ENCODE measurements around the gene ZNF526.

Gene ZNF526

DNA sequence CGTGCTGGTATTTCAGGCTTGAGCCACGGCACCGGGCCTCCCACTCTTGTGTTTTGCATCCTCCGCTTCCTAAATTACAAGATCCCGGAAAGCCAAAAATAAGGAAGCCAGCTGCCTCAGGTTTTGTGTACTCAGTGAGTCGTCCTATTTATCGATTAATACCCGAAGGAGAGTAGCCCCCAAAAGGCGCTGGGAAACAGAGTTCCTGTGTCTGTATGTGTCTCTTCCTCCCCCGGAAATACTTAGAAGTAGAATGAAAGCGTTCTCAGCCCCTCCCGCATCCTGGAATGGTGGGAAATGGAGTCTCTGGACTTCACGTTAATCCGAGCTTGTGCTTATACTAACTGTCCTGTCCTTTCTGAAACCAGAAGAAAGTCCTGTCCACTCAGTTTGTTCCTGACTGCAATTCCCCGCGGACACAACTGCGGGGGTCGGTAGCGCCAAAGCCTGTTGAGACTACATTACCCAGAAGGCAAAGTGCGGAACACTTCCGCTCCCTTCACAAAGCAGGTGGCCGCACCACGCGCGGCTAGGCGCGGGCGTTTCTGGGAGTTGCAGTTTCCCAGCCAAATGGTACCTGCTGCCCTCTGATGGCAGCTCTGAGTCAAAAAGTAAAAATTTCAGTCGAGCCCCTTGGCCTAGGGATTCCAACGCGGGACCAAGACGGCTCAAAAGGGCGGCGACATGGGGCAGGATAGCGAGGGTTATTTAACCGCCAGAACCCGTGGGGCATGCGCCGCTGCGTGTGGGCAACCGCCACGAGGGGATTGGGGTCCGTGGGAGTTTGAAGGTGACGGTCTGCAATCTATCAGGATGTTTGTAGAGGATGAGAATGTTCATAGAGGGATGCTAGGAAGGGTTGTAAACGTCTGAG lies 24.5 kb downstream of the ZNF526 start:
- Histone ChIP-seq H2BK12ac (ENCODE audit: low read length) (no peak overlapping the region), H2BK5ac (ENCODE audit: low read length) (no peak overlapping the region), H3K27ac (replicated peaks; ENCODE audit: low read length) (peak overlapping the region; percentile 74), H3K23ac (ENCODE audit: low read depth, low read length, poor library complexity) (peak overlapping the region; percentile 11), H3K14ac (ENCODE audit: low read length) (no peak overlapping the region), H2AFZ (ENCODE audit: low read length) (peak overlapping the region; percentile 71), H2BK120ac (ENCODE audit: low read depth, low read length) (no peak overlapping the region), H3K9ac (ENCODE audit: low read depth, low read length, poor library complexity) (no peak overlapping the region), H2AK5ac (ENCODE audit: low read depth, low read length) (peak overlapping the region; percentile 66), H4K91ac (ENCODE audit: low read depth, low read length, poor library complexity) (no peak overlapping the region), H3K4me3 (ENCODE audit: low read length in 2 of 2) (peak overlapping the region; percentile 52 to 69), H3K9me3 (replicated peaks in 1 of 2; ENCODE audit: control insufficient read depth in 2 of 2, insufficient read depth in 1 of 2, low read depth in 1 of 2, low read length in 2 of 2) (no peaks in the 10 kb centered on the region), H3K79me1 (ENCODE audit: low read depth, low read length) (peaks cover 17% of the 10 kb centered on the region), H3K36me3 (replicated peaks in 1 of 2; ENCODE audit: control insufficient read depth in 2 of 2, insufficient read depth in 2 of 2, low read length in 2 of 2) (peaks cover 18 to 36% of the 10 kb centered on the region in 2 donors), H4K8ac (ENCODE audit: low read depth, low read length) (no peak overlapping the region), H3K4me1 (ENCODE audit: control insufficient read depth in 2 of 2, insufficient read depth in 1 of 2, low read depth in 1 of 2, low read length in 2 of 2) (peaks cover 0 to 8% of the 10 kb centered on the region in 2 donors), H3K27me3 (ENCODE audit: control insufficient read depth in 3 of 3, insufficient read depth in 3 of 3, low read depth in 1 of 3, low read length in 3 of 3) (no peaks in the 10 kb centered on the region), H2BK15ac (ENCODE audit: low read length) (no peak overlapping the region), H3K18ac (ENCODE audit: low read length) (peak overlapping the region; percentile 31), H3K4me2 (ENCODE audit: insufficient read depth, low read length, poor library complexity, severe bottlenecking) (peak overlapping the region; percentile 81), H3K4ac (ENCODE audit: low read length) (no peak overlapping the region)
- no CpG with 5 or more reads among the region's 45 CpGs for WGBS, 2 donors (ENCODE audit: extremely low coverage in 2 of 2, insufficient read length in 2 of 2, insufficient replicate concordance in 1 of 2)
- DNase-seq (ENCODE audit: low spot score): peak; percentile 92

DNA sequence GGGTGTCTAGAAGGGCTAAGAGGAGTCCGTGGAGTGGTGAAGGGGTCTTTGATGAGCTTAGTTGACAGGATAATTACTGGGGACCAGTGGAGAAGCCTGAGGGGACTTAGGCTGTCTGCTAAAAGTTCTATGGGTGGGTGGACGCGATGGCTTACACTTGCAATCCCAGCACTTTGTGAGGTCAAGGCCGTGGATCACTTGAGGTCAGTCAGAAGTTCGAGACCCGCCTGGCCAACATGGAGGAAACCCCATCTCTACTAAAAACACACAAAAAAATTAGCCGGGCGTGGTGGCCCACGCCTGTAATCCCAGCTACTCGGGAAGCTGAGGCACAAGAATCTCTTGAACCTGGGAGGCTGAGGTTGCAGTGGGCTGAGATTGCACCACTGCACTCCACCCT lies 25.1 kb downstream of the ZNF526 start:
- no peak overlapping the region for H4K91ac ChIP-seq (ENCODE audit: low read depth, low read length, poor library complexity)
- no peak overlapping the region for H2BK120ac ChIP-seq (ENCODE audit: low read depth, low read length)
- DNase-seq (ENCODE audit: low spot score): no peak
- no peak overlapping the region for H3K27ac ChIP-seq (replicated peaks; ENCODE audit: low read length)
- no peak overlapping the region for H3K4me3 ChIP-seq (ENCODE audit: low read length in 2 of 2)
- no peak overlapping the region for H3K23ac ChIP-seq (ENCODE audit: low read depth, low read length, poor library complexity)
- H3K36me3 ChIP-seq (replicated peaks in 1 of 2; ENCODE audit: control insufficient read depth in 2 of 2, insufficient read depth in 2 of 2, low read length in 2 of 2): peaks cover 19 to 36% of the 10 kb centered on the region in 2 donors
- peaks cover 0 to 8% of the 10 kb centered on the region in 2 donors for H3K4me1 ChIP-seq (ENCODE audit: control insufficient read depth in 2 of 2, insufficient read depth in 1 of 2, low read depth in 1 of 2, low read length in 2 of 2)
- no peak overlapping the region for H3K9ac ChIP-seq (ENCODE audit: low read depth, low read length, poor library complexity)
- no peak overlapping the region for H4K8ac ChIP-seq (ENCODE audit: low read depth, low read length)
- peak overlapping the region; percentile 71 for H2AFZ ChIP-seq (ENCODE audit: low read length)
- no peak overlapping the region for H3K14ac ChIP-seq (ENCODE audit: low read length)
- no peak overlapping the region for H2BK15ac ChIP-seq (ENCODE audit: low read length)
- no peaks in the 10 kb centered on the region for H3K27me3 ChIP-seq (ENCODE audit: control insufficient read depth in 3 of 3, insufficient read depth in 3 of 3, low read depth in 1 of 3, low read length in 3 of 3)
- H3K9me3 ChIP-seq (replicated peaks in 1 of 2; ENCODE audit: control insufficient read depth in 2 of 2, insufficient read depth in 1 of 2, low read depth in 1 of 2, low read length in 2 of 2): no peaks in the 10 kb centered on the region
- WGBS, 2 donors (ENCODE audit: extremely low coverage in 2 of 2, insufficient read length in 2 of 2, insufficient replicate concordance in 1 of 2): no CpG with 5 or more reads among the region's 10 CpGs
- no peak overlapping the region for H2BK5ac ChIP-seq (ENCODE audit: low read length)
- H3K4me2 ChIP-seq (ENCODE audit: insufficient read depth, low read length, poor library complexity, severe bottlenecking): no peak overlapping the region
- peaks cover 20% of the 10 kb centered on the region for H3K79me1 ChIP-seq (ENCODE audit: low read depth, low read length)
- no peak overlapping the region for H2BK12ac ChIP-seq (ENCODE audit: low read length)
- H2AK5ac ChIP-seq (ENCODE audit: low read depth, low read length): no peak overlapping the region
- no peak overlapping the region for H3K4ac ChIP-seq (ENCODE audit: low read length)
- H3K18ac ChIP-seq (ENCODE audit: low read length): no peak overlapping the region

DNA sequence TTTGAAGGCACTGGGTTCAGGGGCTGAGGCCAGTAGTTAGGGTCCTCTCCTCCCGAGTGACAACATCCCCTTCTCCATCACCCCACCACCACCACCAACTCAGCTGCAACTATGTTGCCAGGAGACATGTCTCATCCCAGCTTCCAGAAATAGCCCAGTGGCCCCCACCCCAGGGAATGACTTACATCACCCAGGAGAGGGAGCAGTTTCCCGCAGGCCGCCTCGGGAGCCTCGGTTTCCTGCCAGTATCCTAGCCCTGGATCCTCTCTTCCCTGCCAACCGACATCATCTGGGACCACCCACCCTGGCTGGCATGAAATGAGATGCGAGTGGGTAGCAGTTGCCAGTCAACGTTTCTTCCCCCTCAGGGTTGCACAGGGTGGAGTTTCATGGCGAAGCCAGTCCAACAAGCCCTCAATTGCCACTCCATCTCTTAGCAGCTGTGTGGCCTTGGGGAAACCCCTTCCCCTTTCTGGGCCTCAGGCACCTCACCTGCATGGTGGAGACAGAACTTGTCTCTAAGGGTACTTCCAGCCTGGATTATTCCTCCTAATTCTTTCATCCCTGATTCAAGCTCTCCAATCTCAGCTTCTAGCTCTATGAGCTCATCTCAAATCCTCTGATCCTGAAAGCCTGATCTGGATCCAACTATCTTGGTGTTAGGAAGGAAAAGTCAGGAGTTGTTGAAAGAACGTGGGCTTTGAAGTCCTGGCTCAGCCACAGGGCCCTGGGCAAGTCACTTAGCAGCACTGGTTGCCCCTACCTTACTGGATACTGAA lies 26.2 kb downstream of the ZNF526 start:
- H3K18ac ChIP-seq (ENCODE audit: low read length): peak overlapping the region; percentile 9
- H3K9me3 ChIP-seq (replicated peaks in 1 of 2; ENCODE audit: control insufficient read depth in 2 of 2, insufficient read depth in 1 of 2, low read depth in 1 of 2, low read length in 2 of 2): no peaks in the 10 kb centered on the region
- no peak overlapping the region for H2BK5ac ChIP-seq (ENCODE audit: low read length)
- H3K79me1 ChIP-seq (ENCODE audit: low read depth, low read length): peaks cover 27% of the 10 kb centered on the region
- no peak overlapping the region for H3K27ac ChIP-seq (replicated peaks; ENCODE audit: low read length)
- H3K9ac ChIP-seq (ENCODE audit: low read depth, low read length, poor library complexity): no peak overlapping the region
- H3K4me3 ChIP-seq (ENCODE audit: low read length in 2 of 2): no peak overlapping the region
- no CpG with 5 or more reads among the region's 10 CpGs for WGBS, 2 donors (ENCODE audit: extremely low coverage in 2 of 2, insufficient read length in 2 of 2, insufficient replicate concordance in 1 of 2)
- no peaks in the 10 kb centered on the region for H3K27me3 ChIP-seq (ENCODE audit: control insufficient read depth in 3 of 3, insufficient read depth in 3 of 3, low read depth in 1 of 3, low read length in 3 of 3)
- H3K14ac ChIP-seq (ENCODE audit: low read length): no peak overlapping the region
- H2AK5ac ChIP-seq (ENCODE audit: low read depth, low read length): no peak overlapping the region
- no peak overlapping the region for H4K8ac ChIP-seq (ENCODE audit: low read depth, low read length)
- H2AFZ ChIP-seq (ENCODE audit: low read length): no peak overlapping the region
- H3K36me3 ChIP-seq (replicated peaks in 1 of 2; ENCODE audit: control insufficient read depth in 2 of 2, insufficient read depth in 2 of 2, low read length in 2 of 2): peaks cover 23 to 36% of the 10 kb centered on the region in 2 donors
- DNase-seq (ENCODE audit: low spot score): no peak
- no peak overlapping the region for H3K4ac ChIP-seq (ENCODE audit: low read length)
- no peak overlapping the region for H3K23ac ChIP-seq (ENCODE audit: low read depth, low read length, poor library complexity)
- H2BK12ac ChIP-seq (ENCODE audit: low read length): no peak overlapping the region
- no peak overlapping the region for H2BK120ac ChIP-seq (ENCODE audit: low read depth, low read length)
- H4K91ac ChIP-seq (ENCODE audit: low read depth, low read length, poor library complexity): no peak overlapping the region
- H2BK15ac ChIP-seq (ENCODE audit: low read length): no peak overlapping the region
- peaks cover 0 to 10% of the 10 kb centered on the region in 2 donors for H3K4me1 ChIP-seq (ENCODE audit: control insufficient read depth in 2 of 2, insufficient read depth in 1 of 2, low read depth in 1 of 2, low read length in 2 of 2)
- H3K4me2 ChIP-seq (ENCODE audit: insufficient read depth, low read length, poor library complexity, severe bottlenecking): no peak overlapping the region
